HEK293T (cell line): ENCODE results near the gene GAS2L2.

Experiments
- CTCF ChIA-PET: fragments of 350-600 bp; formaldehyde crosslinking; extraction: SDS; loops from one replicate; lab custom pipeline; 2021; ENCODE audit warnings: antibody characterized with exemption, inconsistent platforms; lab: Yijun Ruan, JAX
- POLR2A ChIA-PET: fragments of 350-600 bp; formaldehyde crosslinking; extraction: SDS; loops from one replicate; lab custom pipeline; 2020; ENCODE audit warnings: antibody characterized with exemption, inconsistent platforms; lab: Yijun Ruan, JAX
- DNase-seq: peaks from one replicate; pipeline ENCODE4 v3.0.0; 2012; ENCODE audit warnings: mixed read lengths; ENCODE audit errors: extremely low spot score
- ARNT ChIP-seq: fragments of 450-650 bp; IDR thresholded peaks from 2 replicates; pipeline ENCODE4 v1.6.1; 2017; ENCODE audit warnings: mild to moderate bottlenecking
- BHLHE40 ChIP-seq: fragments of 450-650 bp; IDR thresholded peaks from 2 replicates; pipeline ENCODE4 v1.6.1; 2016; ENCODE audit warnings: mild to moderate bottlenecking, moderate library complexity, borderline replicate concordance
- CTBP1 ChIP-seq: fragments of 450-650 bp; IDR thresholded peaks from 2 replicates; pipeline ENCODE4 v1.6.1; 2016; ENCODE audit warnings: borderline replicate concordance
- ELF4 ChIP-seq: fragments of 450-650 bp; IDR thresholded peaks from 2 replicates; pipeline ENCODE4 v1.6.1; 2017; ENCODE audit warnings: antibody characterized with exemption
- FOXA1 ChIP-seq: fragments of 450-650 bp; IDR thresholded peaks from 2 replicates; pipeline ENCODE4 v1.6.1; 2016; ENCODE audit warnings: mild to moderate bottlenecking
- FOXK2 ChIP-seq: fragments of 450-650 bp; IDR thresholded peaks from 2 replicates; pipeline ENCODE4 v1.6.1; 2016; ENCODE audit warnings: mild to moderate bottlenecking
- FOXM1 ChIP-seq: fragments of 450-650 bp; IDR thresholded peaks from 2 replicates; pipeline ENCODE4 v1.6.1; 2017; ENCODE audit warnings: mild to moderate bottlenecking, borderline replicate concordance
- HDGF ChIP-seq: fragments of 450-650 bp; IDR thresholded peaks from 2 replicates; pipeline ENCODE4 v1.6.1; 2017; ENCODE audit warnings: antibody characterized with exemption, borderline replicate concordance
- L3MBTL2 ChIP-seq: fragments of 450-650 bp; conservative IDR thresholded peaks from 2 replicates; pipeline ENCODE4 v1.6.1; 2016; ENCODE audit warnings: mild to moderate bottlenecking
- LEF1 ChIP-seq: fragments of 450-650 bp; IDR thresholded peaks from 2 replicates; pipeline ENCODE4 v1.6.1; 2017; ENCODE audit warnings: mild to moderate bottlenecking, borderline replicate concordance
- NFRKB ChIP-seq: fragments of 450-650 bp; IDR thresholded peaks from 2 replicates; pipeline ENCODE4 v1.6.1; 2016; ENCODE audit warnings: mild to moderate bottlenecking, moderate library complexity
- PKNOX1 ChIP-seq: fragments of 450-650 bp; IDR thresholded peaks from 2 replicates; pipeline ENCODE4 v1.6.1; 2016
- SP1 ChIP-seq: fragments of 450-650 bp; IDR thresholded peaks from 2 replicates; pipeline ENCODE4 v1.6.1; 2017
- SUZ12 ChIP-seq: fragments of 450-650 bp; IDR thresholded peaks from 2 replicates; pipeline ENCODE4 v1.6.1; 2016; ENCODE audit warnings: mild to moderate bottlenecking
- TARDBP ChIP-seq: fragments of 450-650 bp; IDR thresholded peaks from 2 replicates; pipeline ENCODE4 v1.6.1; 2016
- ZNF384 ChIP-seq: fragments of 450-650 bp; IDR thresholded peaks from 2 replicates; pipeline ENCODE4 v1.6.1; 2016

Gene GAS2L2

DNA sequence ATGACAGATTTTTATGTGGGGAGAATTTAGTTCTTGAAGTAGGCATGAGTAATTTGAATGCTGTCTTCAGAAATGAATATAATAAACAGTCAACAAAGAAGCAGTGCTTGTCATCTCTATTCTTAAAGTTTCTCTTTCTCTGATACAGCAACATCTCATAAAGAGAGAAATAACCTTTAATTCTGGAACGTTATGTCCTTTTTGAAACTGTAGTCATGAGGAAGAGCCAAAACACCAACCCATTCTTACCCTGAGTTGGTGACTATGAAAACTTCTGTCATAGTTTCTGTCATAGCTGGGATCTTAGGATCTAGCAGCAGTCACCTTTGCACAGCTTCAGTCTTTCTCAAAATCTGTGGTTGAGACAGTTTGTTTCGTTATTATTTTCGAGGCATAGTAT is 36.9 kb downstream of the GAS2L2 start:
- no peak for DNase-seq
- ChIA-PET POLR2A (no interaction called here), CTCF (interaction anchor here (1.1 kb wide), 1 partner anchor 11 kb away, joined by 4 read pairs; no protein-coding TSS in a partner anchor)

DNA sequence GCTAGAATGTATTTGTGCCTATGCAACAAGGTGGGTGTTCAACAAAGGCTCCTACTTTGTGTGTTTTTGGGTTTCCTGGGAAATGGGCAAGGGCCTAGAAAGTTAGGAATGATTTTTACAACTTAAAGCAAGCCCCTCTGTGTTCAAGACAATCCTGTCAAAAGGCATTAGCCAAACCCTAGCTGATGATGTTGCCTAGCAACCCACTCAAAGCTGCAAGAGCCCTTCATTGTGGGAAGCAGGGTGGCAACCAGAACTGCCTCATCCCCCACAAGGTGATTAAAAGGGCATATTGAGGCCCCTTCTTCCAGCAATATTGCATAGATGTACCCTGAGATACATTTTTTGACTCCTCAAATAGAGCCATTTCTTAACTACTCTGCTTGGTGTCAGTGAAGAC is 37.6 kb downstream of the GAS2L2 start:
- no peak for DNase-seq
- ChIA-PET CTCF (interaction anchor here (1.1 kb wide), 1 partner anchor 12 kb away, joined by 4 read pairs; no protein-coding TSS in a partner anchor), POLR2A (no interaction called here)
- TF ChIP-seq HDGF (no peak), SUZ12 (no peak), NFRKB (no peak), TARDBP (no peak), PKNOX1 (no peak), ARNT (no peak), LEF1 (no peak), BHLHE40 (no peak), ELF4 (no peak), FOXK2 (no peak), SP1 (no peak), CTBP1 (no peak), L3MBTL2 (no peak), FOXA1 (no peak), FOXM1 (no peak), ZNF384 (no peak)

More for the DNA sequence above, 36.9 kb downstream of the GAS2L2 start:
- TF ChIP-seq SP1 = no peak
- TF ChIP-seq SUZ12 = no peak
- TF ChIP-seq PKNOX1 = no peak
- TF ChIP-seq FOXA1 = no peak
- no peak for TF ChIP-seq FOXK2
- no peak for TF ChIP-seq NFRKB
- TF ChIP-seq ARNT = no peak
- no peak for TF ChIP-seq TARDBP
- TF ChIP-seq BHLHE40 = no peak
- no peak for TF ChIP-seq HDGF
- no peak for TF ChIP-seq FOXM1
- no peak for TF ChIP-seq CTBP1
- TF ChIP-seq L3MBTL2 = no peak

- POLR2A ChIA-PET = no interaction called here
These were observed 38.1 kb downstream of the GAS2L2 start for GRCh38 chr17:35714988-35715387.

DNA sequence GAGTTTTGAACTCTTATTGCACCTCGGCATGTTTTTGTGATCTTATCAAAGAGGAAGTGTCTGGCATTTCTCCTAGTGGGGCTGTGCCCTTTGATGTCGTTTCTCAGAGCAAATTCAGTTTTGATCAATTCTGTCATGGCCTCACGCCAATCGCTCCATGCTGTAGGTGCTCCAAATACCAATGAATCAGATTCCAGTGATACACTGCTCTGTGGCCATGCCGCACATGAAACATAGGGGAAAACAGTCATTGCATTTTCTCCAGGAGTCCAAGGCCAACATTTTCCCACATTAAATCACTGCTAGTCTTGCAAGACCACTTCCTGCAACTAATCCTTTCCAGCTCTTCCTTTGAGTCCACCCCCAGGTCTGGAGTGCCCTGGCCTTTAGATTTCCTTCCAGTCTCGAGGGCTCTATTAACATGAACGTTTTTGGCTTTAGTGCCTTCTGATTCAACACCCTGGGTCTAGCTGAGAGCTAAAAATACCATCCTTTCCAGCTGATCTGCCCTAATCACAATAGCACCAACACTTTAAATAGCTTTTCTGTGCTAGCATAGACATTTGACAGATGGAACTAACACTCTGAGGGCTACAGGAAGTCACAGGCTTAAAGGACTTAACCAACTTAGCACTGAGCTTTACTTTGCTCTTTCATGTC is 39.8 kb downstream of the GAS2L2 start:
- DNase-seq = no peak
- TF ChIP-seq ZNF384 (no peak), ELF4 (no peak), L3MBTL2 (no peak), ARNT (no peak), TARDBP (no peak)
- ChIA-PET POLR2A (interaction anchor here (1.1 kb wide), 1 partner anchor 27 kb away, joined by 3 read pairs; no protein-coding TSS in a partner anchor), CTCF (interaction anchor here (1.1 kb wide), 1 partner anchor 18 kb away, joined by 3 read pairs; the partner anchor contains the start of gene RASL10B)

More at GRCh38 chr17:35714988-35715387, 38.1 kb downstream of the GAS2L2 start:
- CTCF ChIA-PET = interaction anchor here (1.1 kb wide), 1 partner anchor 12 kb away, joined by 4 read pairs; no protein-coding TSS in a partner anchor
- DNase-seq = no peak
- TF ChIP-seq FOXA1 (no peak), PKNOX1 (no peak), FOXM1 (no peak), LEF1 (no peak), L3MBTL2 (no peak), SP1 (no peak), TARDBP (no peak), BHLHE40 (no peak), ARNT (no peak), FOXK2 (no peak), ELF4 (no peak), HDGF (no peak), CTBP1 (no peak), SUZ12 (no peak), ZNF384 (no peak), NFRKB (no peak)

GRCh38 chr17:35710950-35711349 is 42.1 kb downstream of the GAS2L2 start:
- POLR2A ChIA-PET = no interaction called here
- DNase-seq = no peak
- CTCF ChIA-PET = no interaction called here

GRCh38 chr17:35709874-35710273 is 43.2 kb downstream of the GAS2L2 start:
- POLR2A ChIA-PET = no interaction called here
- CTCF ChIA-PET = interaction anchor here (0.7 kb wide), 1 partner anchor 1853 kb away, joined by 4 read pairs; no protein-coding TSS in a partner anchor
- no peak for TF ChIP-seq SUZ12
- no peak for TF ChIP-seq BHLHE40
- no peak for TF ChIP-seq HDGF
- TF ChIP-seq FOXM1 = no peak
- no peak for TF ChIP-seq FOXA1
- DNase-seq = no peak

More at GRCh38 chr17:35710950-35711349, 42.1 kb downstream of the GAS2L2 start:
- TF ChIP-seq LEF1 (no peak), HDGF (no peak), L3MBTL2 (no peak)

- DNase-seq = no peak
- CTCF ChIA-PET = no interaction called here
- POLR2A ChIA-PET = no interaction called here
- TF ChIP-seq PKNOX1 (no peak), HDGF (no peak), SP1 (no peak), ARNT (no peak)
These were observed 44.1 kb downstream of the GAS2L2 start for GRCh38 chr17:35708951-35709350.
